Nephron progenitor cell (in vitro differentiated cells): ENCODE data around the gene TMEM178B.

Source experiments
- DNase-seq: peaks from one replicate; pipeline ENCODE4 v3.0.0; 2021
- H3K27ac Mint-ChIP-seq: 2 replicates; pipeline ENCODE4 v1.8.0; 2021; ENCODE audit warnings: mild to moderate bottlenecking, moderate library complexity, mixed read lengths
- H3K27me3 Mint-ChIP-seq: 2 replicates; pipeline ENCODE4 v1.8.0; 2021; ENCODE audit warnings: mild to moderate bottlenecking, low read depth, mixed read lengths; ENCODE audit not compliant: poor library complexity
- H3K36me3 Mint-ChIP-seq: 2 replicates; pipeline ENCODE4 v1.8.0; 2021; ENCODE audit warnings: low read depth, mixed read lengths
- H3K4me1 Mint-ChIP-seq: 2 replicates; pipeline ENCODE4 v1.8.0; 2021; ENCODE audit warnings: mixed read lengths
- H3K4me3 Mint-ChIP-seq: 2 replicates; pipeline ENCODE4 v1.8.0; 2021; ENCODE audit warnings: mild to moderate bottlenecking, moderate library complexity, mixed read lengths
- H3K9me3 Mint-ChIP-seq: 2 replicates; pipeline ENCODE4 v1.8.0; 2021; ENCODE audit warnings: mild to moderate bottlenecking, moderate library complexity, mixed read lengths
- TF ChIP-seq, protein P1 (sequence below): fragments of 200-600 bp; sonication (generic); IDR thresholded peaks from 2 replicates; pipeline ENCODE4 v1.5.0; 2021; ENCODE audit warnings: antibody characterized with exemption

Gene TMEM178B

DNA sequence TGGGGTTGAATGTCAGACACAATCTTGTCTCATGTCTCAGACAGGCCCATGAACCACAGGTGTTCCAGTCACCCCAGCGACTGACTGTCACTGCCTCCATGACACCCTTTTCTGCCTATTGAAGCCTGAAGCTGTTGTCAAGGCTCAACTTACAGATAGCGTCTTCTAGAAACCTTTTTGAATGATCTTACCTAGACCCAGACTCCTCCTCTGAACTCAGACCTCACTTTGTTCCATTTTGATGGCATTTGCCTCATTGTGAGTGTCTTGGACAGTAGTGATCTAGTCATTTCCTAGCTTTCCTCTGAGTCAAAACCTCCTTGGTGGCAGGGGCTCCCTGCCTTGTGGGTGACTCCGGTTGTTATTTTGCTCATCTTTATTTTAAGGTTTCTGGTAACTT is 379.0 kb downstream of the TMEM178B start:
- Mint-ChIP-seq H3K9me3 (no peaks in the 10 kb centered on the region), H3K4me3 (no peak overlapping the region), H3K27ac (no peak overlapping the region), H3K27me3 (peaks cover 14% of the 10 kb centered on the region), H3K36me3 (no peaks in the 10 kb centered on the region), H3K4me1 (no peaks in the 10 kb centered on the region)
- TF ChIP-seq, protein P1, sequence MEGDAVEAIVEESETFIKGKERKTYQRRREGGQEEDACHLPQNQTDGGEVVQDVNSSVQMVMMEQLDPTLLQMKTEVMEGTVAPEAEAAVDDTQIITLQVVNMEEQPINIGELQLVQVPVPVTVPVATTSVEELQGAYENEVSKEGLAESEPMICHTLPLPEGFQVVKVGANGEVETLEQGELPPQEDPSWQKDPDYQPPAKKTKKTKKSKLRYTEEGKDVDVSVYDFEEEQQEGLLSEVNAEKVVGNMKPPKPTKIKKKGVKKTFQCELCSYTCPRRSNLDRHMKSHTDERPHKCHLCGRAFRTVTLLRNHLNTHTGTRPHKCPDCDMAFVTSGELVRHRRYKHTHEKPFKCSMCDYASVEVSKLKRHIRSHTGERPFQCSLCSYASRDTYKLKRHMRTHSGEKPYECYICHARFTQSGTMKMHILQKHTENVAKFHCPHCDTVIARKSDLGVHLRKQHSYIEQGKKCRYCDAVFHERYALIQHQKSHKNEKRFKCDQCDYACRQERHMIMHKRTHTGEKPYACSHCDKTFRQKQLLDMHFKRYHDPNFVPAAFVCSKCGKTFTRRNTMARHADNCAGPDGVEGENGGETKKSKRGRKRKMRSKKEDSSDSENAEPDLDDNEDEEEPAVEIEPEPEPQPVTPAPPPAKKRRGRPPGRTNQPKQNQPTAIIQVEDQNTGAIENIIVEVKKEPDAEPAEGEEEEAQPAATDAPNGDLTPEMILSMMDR = no peak
- DNase-seq = no peak

DNA sequence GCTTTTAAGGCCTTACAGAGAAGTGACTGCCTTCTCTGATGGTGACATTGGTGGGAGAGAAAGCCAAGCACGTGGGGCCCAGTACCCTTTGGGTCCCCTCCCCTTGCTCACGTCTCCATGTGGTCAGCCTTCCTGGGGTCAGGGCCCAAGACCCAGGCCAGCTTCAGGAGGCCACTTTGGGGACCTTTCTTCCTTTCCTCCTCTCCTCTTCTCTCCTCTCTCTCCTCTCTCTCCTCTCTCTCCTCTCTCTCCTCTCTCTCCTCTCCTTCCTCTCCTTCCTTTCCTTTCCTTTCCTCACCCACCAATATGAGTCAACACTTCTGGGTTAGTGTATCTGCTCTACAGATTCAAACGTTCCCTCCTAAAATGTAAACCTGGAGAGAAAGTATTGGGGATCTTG is 380.5 kb downstream of the TMEM178B start:
- Mint-ChIP-seq H3K27me3 (peaks cover 10% of the 10 kb centered on the region), H3K36me3 (no peaks in the 10 kb centered on the region), H3K9me3 (no peaks in the 10 kb centered on the region), H3K4me3 (no peak overlapping the region), H3K4me1 (no peaks in the 10 kb centered on the region), H3K27ac (no peak overlapping the region)
- TF ChIP-seq, protein P1 = no peak
- DNase-seq = no peak

DNA sequence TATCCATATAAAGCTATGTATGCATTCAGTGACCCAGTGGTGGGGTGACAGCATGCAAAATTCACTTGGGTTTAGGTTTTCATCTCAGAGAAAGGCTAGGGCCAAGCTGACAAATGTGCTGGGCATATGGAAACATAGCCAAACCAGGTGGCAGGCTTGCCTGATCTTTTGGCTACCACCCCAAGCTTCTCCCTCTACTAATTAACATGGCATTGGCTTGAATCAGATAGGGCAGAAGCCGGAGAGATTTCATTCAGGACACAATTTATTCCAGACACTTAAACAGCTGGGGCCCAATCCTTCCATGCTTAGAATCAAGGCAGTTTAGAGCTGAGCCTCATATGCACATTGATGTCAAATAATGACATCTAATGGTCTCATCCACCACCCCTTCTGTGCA is 381.9 kb downstream of the TMEM178B start:
- TF ChIP-seq, protein P1 = no peak
- Mint-ChIP-seq H3K27ac (no peak overlapping the region), H3K4me1 (peaks cover 3% of the 10 kb centered on the region), H3K9me3 (no peaks in the 10 kb centered on the region), H3K4me3 (no peak overlapping the region), H3K36me3 (no peaks in the 10 kb centered on the region), H3K27me3 (peaks cover 10% of the 10 kb centered on the region)
- DNase-seq = no peak

DNA sequence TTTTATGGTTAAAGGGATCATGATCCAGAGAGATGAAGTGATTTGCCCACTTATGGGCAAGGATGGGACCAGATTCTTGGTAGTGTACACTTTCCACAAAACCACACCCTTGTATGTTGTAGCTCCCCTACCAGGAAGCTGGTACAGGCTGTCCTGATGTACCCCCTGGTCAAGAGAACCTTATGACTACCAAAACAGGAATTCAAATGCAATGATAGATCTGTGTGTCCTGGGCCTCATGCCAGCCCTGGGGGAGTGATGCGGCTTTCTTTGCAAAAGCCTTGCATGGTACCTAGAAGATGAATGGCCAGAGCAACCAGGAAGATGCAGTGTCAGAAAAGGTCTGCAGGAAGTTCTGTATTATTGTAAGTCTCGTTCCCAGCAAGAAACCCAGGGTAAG is 382.4 kb downstream of the TMEM178B start:
- TF ChIP-seq, protein P1 = no peak

DNA sequence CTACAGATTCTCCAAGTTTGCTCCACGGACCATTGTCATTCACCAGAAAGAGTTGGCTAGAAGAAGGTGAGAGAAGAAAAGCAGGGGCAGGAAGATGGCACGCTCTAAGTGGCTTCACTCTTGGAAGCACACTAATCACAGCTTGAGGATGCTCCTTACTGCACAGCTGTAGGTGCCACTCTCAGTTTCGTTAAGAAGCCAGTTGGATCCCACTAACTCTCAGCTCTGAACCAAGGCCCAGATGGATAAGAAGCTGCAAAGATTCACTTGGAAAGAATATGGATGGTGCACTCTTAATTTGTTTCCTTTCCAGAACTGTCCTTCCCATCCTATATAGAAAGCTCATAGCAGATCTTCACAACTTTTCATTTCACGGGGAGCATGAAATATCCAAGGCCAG is 382.8 kb downstream of the TMEM178B start:
- Mint-ChIP-seq H3K27me3 (peaks cover 10% of the 10 kb centered on the region), H3K36me3 (no peaks in the 10 kb centered on the region), H3K4me3 (no peak overlapping the region), H3K4me1 (peaks cover 9% of the 10 kb centered on the region), H3K9me3 (no peaks in the 10 kb centered on the region), H3K27ac (no peak overlapping the region)
- DNase-seq = no peak
- TF ChIP-seq, protein P1 = no peak

More for the DNA sequence above, 382.4 kb downstream of the TMEM178B start:
- Mint-ChIP-seq H3K36me3 (no peaks in the 10 kb centered on the region), H3K4me3 (no peak overlapping the region), H3K27me3 (peaks cover 10% of the 10 kb centered on the region), H3K27ac (no peak overlapping the region), H3K9me3 (no peaks in the 10 kb centered on the region), H3K4me1 (peaks cover 9% of the 10 kb centered on the region)
- no peak for DNase-seq

DNA sequence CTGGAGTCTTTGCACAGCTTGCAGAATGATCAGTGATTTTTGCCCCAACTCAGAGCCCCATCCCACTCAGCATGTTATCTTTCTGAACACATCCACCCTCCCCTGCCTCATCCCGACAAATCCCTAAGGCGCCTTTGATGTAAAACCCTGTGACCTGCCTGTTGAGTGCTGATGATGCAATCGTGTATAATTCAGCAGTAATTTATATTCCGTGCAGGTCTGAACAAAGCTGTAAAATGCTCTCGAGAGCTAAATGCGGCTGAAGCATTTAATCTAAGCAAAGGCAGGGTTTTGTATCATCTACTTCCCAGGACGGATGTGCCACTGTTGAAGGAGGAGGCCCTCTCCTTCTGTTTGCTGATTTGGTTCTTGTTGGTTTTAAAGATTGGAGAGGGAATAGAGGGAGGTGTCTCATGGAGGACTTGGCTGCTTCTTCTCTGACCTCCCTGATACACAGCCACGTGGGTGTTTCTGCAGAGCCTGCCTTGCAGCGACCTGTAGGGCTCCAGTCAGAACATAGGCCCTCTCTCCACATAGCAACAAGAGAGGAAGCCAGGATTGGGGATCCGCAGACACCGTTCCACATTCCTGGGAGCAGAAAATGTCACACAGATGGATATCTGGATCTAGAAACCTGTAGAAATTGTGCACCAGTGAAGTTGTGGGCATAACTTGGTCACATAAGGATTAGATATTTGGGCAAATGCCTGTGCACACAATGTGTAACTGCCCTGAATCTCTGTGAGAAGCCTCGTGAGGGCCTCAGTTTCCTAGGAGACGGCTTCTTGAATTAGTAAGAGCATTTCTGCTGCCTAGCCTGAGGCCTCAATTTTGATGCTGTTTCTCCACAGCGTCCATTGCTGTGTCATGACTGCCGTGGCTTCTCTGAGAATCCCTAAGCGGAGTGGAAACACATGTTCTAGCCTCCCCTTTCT is 387.2 kb downstream of the TMEM178B start:
- H3K4me1 Mint-ChIP-seq = peaks cover 9% of the 10 kb centered on the region
- no peaks in the 10 kb centered on the region for H3K9me3 Mint-ChIP-seq
- no peak for DNase-seq
- H3K4me3 Mint-ChIP-seq = no peak overlapping the region
- H3K27ac Mint-ChIP-seq = peak overlapping the region; percentile 55
- TF ChIP-seq, protein P1 = no peak
- no peaks in the 10 kb centered on the region for H3K36me3 Mint-ChIP-seq
- peaks cover 24% of the 10 kb centered on the region for H3K27me3 Mint-ChIP-seq
